Measurements from ENCODE around the gene PRL.

DNA sequence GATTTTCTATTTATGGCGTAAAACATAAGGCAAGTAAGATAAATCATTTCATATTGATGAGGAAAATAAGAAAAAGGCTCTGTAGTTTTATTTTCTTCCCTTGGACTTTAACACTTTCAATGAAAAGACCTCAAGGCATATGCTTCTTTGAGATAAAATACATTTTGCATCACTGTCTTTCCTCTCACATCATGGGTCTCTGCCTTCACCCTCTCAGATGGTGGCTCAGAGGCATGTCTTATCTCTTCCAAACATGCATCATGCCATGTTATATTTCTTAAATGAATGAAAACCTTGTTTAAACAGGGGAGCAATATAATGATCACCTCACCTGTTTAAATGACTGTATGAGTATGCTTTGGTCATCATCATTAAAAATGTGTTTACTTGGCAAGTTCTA, 59.3 kb downstream of the PRL start:
- TF ChIP-seq ARNT (IDR thresholded peaks at IDR 0.05) (no peak), FOXA1 (IDR thresholded peaks at IDR 0.05) (no peak), ZNF384 (IDR thresholded peaks at IDR 0.05) (no peak), SP1 (IDR thresholded peaks at IDR 0.05) (no peak), HDGF (IDR thresholded peaks at IDR 0.05; ENCODE audit: borderline replicate concordance) (no peak)
